ENCODE results near the gene BMP8B.
"Not testable (repeated sequence)": the region's sequence is repeated elsewhere in the genome, so short reads cannot be mapped to it uniquely, and the experiment has no call there.

Gene BMP8B

GRCh38 chr1:39828255-39828654 lies 39.6 kb upstream of the BMP8B start:
- not testable (repeated sequence) for H3K9me3 ChIP-seq (ENCODE audit: control insufficient read depth in 5 of 5, low read length in 5 of 5); H3K4me1 ChIP-seq (ENCODE audit: control insufficient read depth in 5 of 5, insufficient read depth in 5 of 5, low read length in 5 of 5); H3K36me3 ChIP-seq (ENCODE audit: control insufficient read depth in 5 of 5, insufficient read depth in 5 of 5, low read length in 5 of 5); H3K9ac ChIP-seq (ENCODE audit: low read length in 5 of 5); H3K4me3 ChIP-seq (ENCODE audit: low read depth in 1 of 5, low read length in 5 of 5); H3K27ac ChIP-seq (ENCODE audit: low read depth, low read length)
- peaks cover 0 to 17% (median 8%) of the 10 kb centered on the region in 5 donors for H3K27me3 ChIP-seq (ENCODE audit: control insufficient read depth in 5 of 5, insufficient read depth in 4 of 5, low read length in 5 of 5)

GRCh38 chr1:39827201-39827600 lies 38.5 kb upstream of the BMP8B start:
- Histone ChIP-seq H3K9ac (ENCODE audit: low read length in 5 of 5) (no peak overlapping the region), H3K27ac (ENCODE audit: low read depth, low read length) (no peak overlapping the region), H3K27me3 (ENCODE audit: control insufficient read depth in 5 of 5, insufficient read depth in 4 of 5, low read length in 5 of 5) (peaks cover 0 to 17% (median 8%) of the 10 kb centered on the region in 5 donors), H3K36me3 (ENCODE audit: control insufficient read depth in 5 of 5, insufficient read depth in 5 of 5, low read length in 5 of 5) (no peaks in the 10 kb centered on the region), H3K4me3 (ENCODE audit: low read depth in 1 of 5, low read length in 5 of 5) (no peak overlapping the region), H3K4me1 (ENCODE audit: control insufficient read depth in 5 of 5, insufficient read depth in 5 of 5, low read length in 5 of 5) (no peaks in the 10 kb centered on the region), H3K9me3 (ENCODE audit: control insufficient read depth in 5 of 5, low read length in 5 of 5) (no peaks in the 10 kb centered on the region)

- Histone ChIP-seq H3K27ac (ENCODE audit: low read depth, low read length) (no peak overlapping the region), H3K9me3 (ENCODE audit: control insufficient read depth in 5 of 5, low read length in 5 of 5) (no peaks in the 10 kb centered on the region), H3K4me1 (ENCODE audit: control insufficient read depth in 5 of 5, insufficient read depth in 5 of 5, low read length in 5 of 5) (no peaks in the 10 kb centered on the region), H3K4me3 (ENCODE audit: low read depth in 1 of 5, low read length in 5 of 5) (no peak overlapping the region), H3K9ac (ENCODE audit: low read length in 5 of 5) (no peak overlapping the region), H3K36me3 (ENCODE audit: control insufficient read depth in 5 of 5, insufficient read depth in 5 of 5, low read length in 5 of 5) (no peaks in the 10 kb centered on the region), H3K27me3 (ENCODE audit: control insufficient read depth in 5 of 5, insufficient read depth in 4 of 5, low read length in 5 of 5) (peaks cover 0 to 17% (median 8%) of the 10 kb centered on the region in 5 donors)
These were observed 37.9 kb upstream of the BMP8B start for GRCh38 chr1:39826583-39826982.

GRCh38 chr1:39825432-39825941 lies 36.8 kb upstream of the BMP8B start:
- H3K9ac ChIP-seq (ENCODE audit: low read length in 5 of 5), result no peak overlapping the region
- H3K4me3 ChIP-seq (ENCODE audit: low read depth in 1 of 5, low read length in 5 of 5), result no peak overlapping the region
- H3K36me3 ChIP-seq (ENCODE audit: control insufficient read depth in 5 of 5, insufficient read depth in 5 of 5, low read length in 5 of 5), result no peaks in the 10 kb centered on the region
- no peak overlapping the region for H3K27ac ChIP-seq (ENCODE audit: low read depth, low read length)
- no peaks in the 10 kb centered on the region for H3K4me1 ChIP-seq (ENCODE audit: control insufficient read depth in 5 of 5, insufficient read depth in 5 of 5, low read length in 5 of 5)
- no peaks in the 10 kb centered on the region for H3K9me3 ChIP-seq (ENCODE audit: control insufficient read depth in 5 of 5, low read length in 5 of 5)
- H3K27me3 ChIP-seq (ENCODE audit: control insufficient read depth in 5 of 5, insufficient read depth in 4 of 5, low read length in 5 of 5), result peaks cover 0 to 21% (median 11%) of the 10 kb centered on the region in 5 donors

- not testable (repeated sequence) for H3K9ac ChIP-seq (ENCODE audit: low read length in 5 of 5); H3K36me3 ChIP-seq (ENCODE audit: control insufficient read depth in 5 of 5, insufficient read depth in 5 of 5, low read length in 5 of 5); H3K27ac ChIP-seq (ENCODE audit: low read depth, low read length); H3K9me3 ChIP-seq (ENCODE audit: control insufficient read depth in 5 of 5, low read length in 5 of 5); H3K4me3 ChIP-seq (ENCODE audit: low read depth in 1 of 5, low read length in 5 of 5); H3K4me1 ChIP-seq (ENCODE audit: control insufficient read depth in 5 of 5, insufficient read depth in 5 of 5, low read length in 5 of 5)
- H3K27me3 ChIP-seq (ENCODE audit: control insufficient read depth in 5 of 5, insufficient read depth in 4 of 5, low read length in 5 of 5), result peaks cover 5 to 16% (median 13%) of the 10 kb centered on the region in 5 donors
These were observed 34.8 kb upstream of the BMP8B start for GRCh38 chr1:39823450-39823849.

- Histone ChIP-seq H3K27ac (ENCODE audit: low read depth, low read length) (no peak overlapping the region), H3K36me3 (ENCODE audit: control insufficient read depth in 5 of 5, insufficient read depth in 5 of 5, low read length in 5 of 5) (no peaks in the 10 kb centered on the region), H3K4me1 (ENCODE audit: control insufficient read depth in 5 of 5, insufficient read depth in 5 of 5, low read length in 5 of 5) (peaks cover 0 to 3% (median 0%) of the 10 kb centered on the region in 5 donors), H3K9ac (ENCODE audit: low read length in 5 of 5) (no peak overlapping the region), H3K4me3 (ENCODE audit: low read depth in 1 of 5, low read length in 5 of 5) (no peak overlapping the region), H3K27me3 (ENCODE audit: control insufficient read depth in 5 of 5, insufficient read depth in 4 of 5, low read length in 5 of 5) (peaks cover 8 to 20% (median 16%) of the 10 kb centered on the region in 5 donors), H3K9me3 (ENCODE audit: control insufficient read depth in 5 of 5, low read length in 5 of 5) (no peaks in the 10 kb centered on the region)
These were observed 33.5 kb upstream of the BMP8B start for GRCh38 chr1:39822146-39822545.

GRCh38 chr1:39819091-39819812 lies 30.6 kb upstream of the BMP8B start:
- Histone ChIP-seq H3K9ac (ENCODE audit: low read length in 5 of 5) (no peak overlapping the region), H3K4me3 (ENCODE audit: low read depth in 1 of 5, low read length in 5 of 5) (no peak overlapping the region), H3K4me1 (ENCODE audit: control insufficient read depth in 5 of 5, insufficient read depth in 5 of 5, low read length in 5 of 5) (peaks cover 0 to 5% (median 0%) of the 10 kb centered on the region in 5 donors), H3K27ac (ENCODE audit: low read depth, low read length) (no peak overlapping the region), H3K27me3 (ENCODE audit: control insufficient read depth in 5 of 5, insufficient read depth in 4 of 5, low read length in 5 of 5) (peaks cover 9 to 27% (median 17%) of the 10 kb centered on the region in 5 donors), H3K9me3 (ENCODE audit: control insufficient read depth in 5 of 5, low read length in 5 of 5) (no peaks in the 10 kb centered on the region), H3K36me3 (ENCODE audit: control insufficient read depth in 5 of 5, insufficient read depth in 5 of 5, low read length in 5 of 5) (no peaks in the 10 kb centered on the region)

- Histone ChIP-seq H3K27ac (ENCODE audit: low read depth, low read length) (no peak overlapping the region), H3K4me1 (ENCODE audit: control insufficient read depth in 5 of 5, insufficient read depth in 5 of 5, low read length in 5 of 5) (peaks cover 0 to 5% (median 0%) of the 10 kb centered on the region in 5 donors), H3K36me3 (ENCODE audit: control insufficient read depth in 5 of 5, insufficient read depth in 5 of 5, low read length in 5 of 5) (no peaks in the 10 kb centered on the region), H3K27me3 (ENCODE audit: control insufficient read depth in 5 of 5, insufficient read depth in 4 of 5, low read length in 5 of 5) (peaks cover 9 to 27% (median 17%) of the 10 kb centered on the region in 5 donors), H3K9ac (ENCODE audit: low read length in 5 of 5) (no peak overlapping the region), H3K4me3 (ENCODE audit: low read depth in 1 of 5, low read length in 5 of 5) (no peak overlapping the region), H3K9me3 (ENCODE audit: control insufficient read depth in 5 of 5, low read length in 5 of 5) (no peaks in the 10 kb centered on the region)
These were observed 29.8 kb upstream of the BMP8B start for GRCh38 chr1:39818482-39818881.

- H3K27me3 ChIP-seq (ENCODE audit: control insufficient read depth in 5 of 5, insufficient read depth in 4 of 5, low read length in 5 of 5), result peaks cover 9 to 29% (median 20%) of the 10 kb centered on the region in 5 donors
- not testable (repeated sequence) for H3K9me3 ChIP-seq (ENCODE audit: control insufficient read depth in 5 of 5, low read length in 5 of 5); H3K4me3 ChIP-seq (ENCODE audit: low read depth in 1 of 5, low read length in 5 of 5); H3K9ac ChIP-seq (ENCODE audit: low read length in 5 of 5); H3K36me3 ChIP-seq (ENCODE audit: control insufficient read depth in 5 of 5, insufficient read depth in 5 of 5, low read length in 5 of 5); H3K4me1 ChIP-seq (ENCODE audit: control insufficient read depth in 5 of 5, insufficient read depth in 5 of 5, low read length in 5 of 5); H3K27ac ChIP-seq (ENCODE audit: low read depth, low read length)
These were observed 28.6 kb upstream of the BMP8B start for GRCh38 chr1:39817091-39817932.
